Measurements from ENCODE around the gene SCLY.

- no peak for TF ChIP-seq CTCF (IDR thresholded peaks at IDR 0.05 in 8 of 11, conservative IDR thresholded peaks at IDR 0.05 in 3 of 11)
- TF ChIP-seq POLR2A (IDR thresholded peaks at IDR 0.05): no peak
Measured at GRCh38 chr2:238130696-238131628, 70.2 kb downstream of the SCLY start.

Data from spleen (tissue), 7 donors.